Smooth muscle cell (in vitro differentiated cells): Measurements from ENCODE around the gene UBAP2. TPM values are rescaled to one million over a fixed set of nuclear protein-coding genes. Genes with fewer than 3 reads are reported as not detected.

Experiments used
- DNase-seq: peaks from one replicate; lab custom pipeline; 2025; ENCODE audit not compliant: unreplicated experiment; lab: John Stamatoyannopoulos, UW
- H2AFZ ChIP-seq: fragments of 200-600 bp; sonication (generic); 2 replicates; pipeline ENCODE4 v1.6.0; 2016; ENCODE audit warnings: antibody characterized with exemption, low read depth, mild to moderate bottlenecking
- H3F3A ChIP-seq: fragments of 200-600 bp; sonication (generic); 2 replicates; pipeline ENCODE4 v1.6.0; 2017; ENCODE audit warnings: antibody characterized with exemption, low read depth
- H3K27ac ChIP-seq: fragments of 200-600 bp; sonication (generic); 2 replicates; pipeline ENCODE4 v1.5.1; 2016; ENCODE audit warnings: low read depth, mild to moderate bottlenecking
- H3K27me3 ChIP-seq: fragments of 200-600 bp; sonication (generic); 2 replicates; pipeline ENCODE4 v1.6.1; 2016; ENCODE audit warnings: low read depth, mild to moderate bottlenecking
- H3K36me3 ChIP-seq: fragments of 200-600 bp; sonication (generic); 2 replicates; pipeline ENCODE4 v1.5.1; 2016; ENCODE audit warnings: low read depth
- H3K4me1 ChIP-seq: fragments of 200-600 bp; sonication (generic); 2 replicates; pipeline ENCODE4 v1.5.1; 2016; ENCODE audit warnings: low read depth
- H3K4me2 ChIP-seq: fragments of 200-600 bp; sonication (generic); 2 replicates; pipeline ENCODE4 v1.6.0; 2016; ENCODE audit warnings: mild to moderate bottlenecking
- H3K4me3 ChIP-seq: fragments of 200-600 bp; sonication (generic); 2 replicates; pipeline ENCODE4 v1.5.1; 2016; ENCODE audit warnings: mild to moderate bottlenecking
- H3K79me2 ChIP-seq: fragments of 200-600 bp; sonication (generic); 2 replicates; pipeline ENCODE4 v1.6.0; 2016; ENCODE audit warnings: low read depth, mild to moderate bottlenecking
- H3K9ac ChIP-seq: fragments of 200-600 bp; sonication (generic); 2 replicates; pipeline ENCODE4 v1.6.0; 2016; ENCODE audit warnings: low read depth
- H3K9me3 ChIP-seq: fragments of 200-600 bp; sonication (generic); replicated peaks from 2 replicates; pipeline ENCODE4 v1.5.1; 2016; ENCODE audit warnings: low read depth
- H4K20me1 ChIP-seq: fragments of 200-600 bp; sonication (generic); 2 replicates; pipeline ENCODE4 v1.6.0; 2016; ENCODE audit warnings: low read depth
- WGBS: methylation state at CpG from one replicate; pipeline ENCODE4 v1.1.7; 2016; ENCODE audit warnings: low lambda C conversion rate; 5-methylcytosine and 5-hydroxymethylcytosine counted together
- polyA plus RNA-seq: library from polyadenylated mRNA; unstranded; fragments of >200 nt; fragmentation: Nextera tagmentation; extraction: Ambion mirVana; gene quantifications from 2 replicates; pipeline ENCODE4 v1.2.1, GENCODE V29; 2016
- total RNA-seq: library from RNA; depleted of rRNA; stranded (reverse); fragments of >200 nt; gene quantifications from 2 replicates; pipeline ENCODE4 v1.2.3, GENCODE V29; 2014
- TF ChIP-seq, protein P1 (sequence below): fragments of 200-600 bp; sonication (generic); IDR thresholded peaks from 2 replicates; pipeline ENCODE4 v1.5.1; 2017; ENCODE audit warnings: borderline replicate concordance, mild to moderate bottlenecking, antibody characterized with exemption; ENCODE audit not compliant: insufficient read depth, poor library complexity, severe bottlenecking

Gene UBAP2
- total and polyA plus RNA-seq, 2 experiments from 2014 or later: 19.5 to 20.4 TPM

DNA sequence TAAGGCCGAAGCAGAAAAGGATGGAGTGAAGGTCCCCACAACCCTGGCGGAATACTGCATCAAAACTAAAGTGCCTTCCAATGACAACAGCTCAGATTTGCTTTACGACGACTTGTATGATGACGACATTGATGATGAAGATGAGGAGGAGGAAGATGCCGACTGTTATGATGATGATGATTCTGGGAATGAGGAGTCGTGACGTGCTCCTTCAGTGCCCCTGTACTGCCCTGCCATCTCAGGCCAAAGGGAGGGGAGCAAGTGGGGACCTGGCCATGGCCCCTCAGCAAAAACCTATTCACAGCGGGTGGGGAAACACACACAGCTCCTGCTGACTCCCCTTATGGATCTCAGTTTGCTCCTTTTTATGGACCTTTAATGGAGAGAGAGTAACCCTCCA is 131.7 kb downstream of the UBAP2 start:
- peaks cover 36% of the 10 kb centered on the region for H3K79me2 ChIP-seq
- H3K9me3 ChIP-seq: no peaks in the 10 kb centered on the region
- H2AFZ ChIP-seq: no peak overlapping the region
- no peak overlapping the region for H3K4me3 ChIP-seq
- 93% methylated on average over 9 of the region's 9 CpGs for WGBS
- H3K27ac ChIP-seq: no peak overlapping the region
- peaks cover 45% of the 10 kb centered on the region for H3F3A ChIP-seq
- H3K36me3 ChIP-seq: peaks cover 19% of the 10 kb centered on the region
- H3K9ac ChIP-seq: no peak overlapping the region
- no peaks in the 10 kb centered on the region for H3K4me1 ChIP-seq
- no peak for DNase-seq
- H3K4me2 ChIP-seq: no peak overlapping the region
- H4K20me1 ChIP-seq: peaks cover 72% of the 10 kb centered on the region
- TF ChIP-seq, protein P1, sequence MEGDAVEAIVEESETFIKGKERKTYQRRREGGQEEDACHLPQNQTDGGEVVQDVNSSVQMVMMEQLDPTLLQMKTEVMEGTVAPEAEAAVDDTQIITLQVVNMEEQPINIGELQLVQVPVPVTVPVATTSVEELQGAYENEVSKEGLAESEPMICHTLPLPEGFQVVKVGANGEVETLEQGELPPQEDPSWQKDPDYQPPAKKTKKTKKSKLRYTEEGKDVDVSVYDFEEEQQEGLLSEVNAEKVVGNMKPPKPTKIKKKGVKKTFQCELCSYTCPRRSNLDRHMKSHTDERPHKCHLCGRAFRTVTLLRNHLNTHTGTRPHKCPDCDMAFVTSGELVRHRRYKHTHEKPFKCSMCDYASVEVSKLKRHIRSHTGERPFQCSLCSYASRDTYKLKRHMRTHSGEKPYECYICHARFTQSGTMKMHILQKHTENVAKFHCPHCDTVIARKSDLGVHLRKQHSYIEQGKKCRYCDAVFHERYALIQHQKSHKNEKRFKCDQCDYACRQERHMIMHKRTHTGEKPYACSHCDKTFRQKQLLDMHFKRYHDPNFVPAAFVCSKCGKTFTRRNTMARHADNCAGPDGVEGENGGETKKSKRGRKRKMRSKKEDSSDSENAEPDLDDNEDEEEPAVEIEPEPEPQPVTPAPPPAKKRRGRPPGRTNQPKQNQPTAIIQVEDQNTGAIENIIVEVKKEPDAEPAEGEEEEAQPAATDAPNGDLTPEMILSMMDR: no peak
- H3K27me3 ChIP-seq: no peaks in the 10 kb centered on the region

- Histone ChIP-seq H4K20me1 (peaks cover 82% of the 10 kb centered on the region), H3K79me2 (peaks cover 54% of the 10 kb centered on the region), H3K4me1 (no peaks in the 10 kb centered on the region), H3K36me3 (peaks cover 22% of the 10 kb centered on the region), H2AFZ (no peak overlapping the region), H3K4me2 (no peak overlapping the region), H3F3A (peaks cover 33% of the 10 kb centered on the region), H3K27ac (no peak overlapping the region), H3K9me3 (no peaks in the 10 kb centered on the region), H3K9ac (no peak overlapping the region), H3K27me3 (no peaks in the 10 kb centered on the region), H3K4me3 (no peak overlapping the region)
- DNase-seq: no peak
- WGBS: 91% methylated on average over 3 of the region's 3 CpGs
- TF ChIP-seq, protein P1: no peak
Measured at GRCh38 chr9:33914887-33915628, 133.6 kb downstream of the UBAP2 start.

GRCh38 chr9:33913541-33913940 is 135.1 kb downstream of the UBAP2 start:
- Histone ChIP-seq H2AFZ (no peak overlapping the region), H3K4me1 (no peaks in the 10 kb centered on the region), H3K9ac (no peak overlapping the region), H3K79me2 (peaks cover 69% of the 10 kb centered on the region), H3K9me3 (no peaks in the 10 kb centered on the region), H4K20me1 (peaks cover 91% of the 10 kb centered on the region), H3K36me3 (peaks cover 22% of the 10 kb centered on the region), H3K4me3 (no peak overlapping the region), H3K27me3 (no peaks in the 10 kb centered on the region), H3F3A (peaks cover 22% of the 10 kb centered on the region), H3K27ac (no peak overlapping the region), H3K4me2 (no peak overlapping the region)
- 100% methylated on average over 1 of the region's 1 CpG for WGBS
- TF ChIP-seq, protein P1: no peak
- DNase-seq: no peak

DNA sequence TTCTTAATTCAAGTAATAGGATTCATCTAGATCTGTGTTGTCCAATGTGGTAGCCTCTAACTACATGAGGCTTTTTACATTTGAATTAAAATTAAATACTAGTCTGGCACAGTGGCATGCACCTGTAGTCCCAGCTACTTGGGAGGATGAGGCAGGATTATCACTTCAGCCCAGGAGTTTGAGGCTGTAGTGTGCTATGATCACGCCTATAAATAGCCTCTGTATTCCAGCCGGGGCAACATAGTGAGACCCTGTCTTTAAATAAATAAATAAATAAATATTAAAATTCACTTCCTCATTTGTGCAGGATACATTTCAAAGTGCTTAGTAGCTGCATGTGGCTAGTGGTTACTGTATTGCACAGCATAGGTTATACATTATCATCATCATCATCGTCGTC is 139.9 kb downstream of the UBAP2 start:
- peaks cover 100% of the 10 kb centered on the region for H4K20me1 ChIP-seq
- TF ChIP-seq, protein P1: no peak
- no peak overlapping the region for H3K9ac ChIP-seq
- H2AFZ ChIP-seq: no peak overlapping the region
- no peaks in the 10 kb centered on the region for H3K9me3 ChIP-seq
- peaks cover 10% of the 10 kb centered on the region for H3F3A ChIP-seq
- H3K27me3 ChIP-seq: no peaks in the 10 kb centered on the region
- H3K4me1 ChIP-seq: peaks cover 6% of the 10 kb centered on the region
- peaks cover 12% of the 10 kb centered on the region for H3K36me3 ChIP-seq
- H3K27ac ChIP-seq: no peak overlapping the region
- peaks cover 97% of the 10 kb centered on the region for H3K79me2 ChIP-seq
- H3K4me2 ChIP-seq: no peak overlapping the region
- no peak overlapping the region for H3K4me3 ChIP-seq
- no peak for DNase-seq
- 97% methylated on average over 4 of the region's 4 CpGs for WGBS
